Mesothelial cell of epicardium (in vitro differentiated cells): ENCODE data around the gene RECQL5. TPM values are rescaled to one million over a fixed set of nuclear protein-coding genes. Genes with fewer than 3 reads are reported as not detected.

Experiments
- DNase-seq, 2 experiments: peaks; one replicate each; pipeline ENCODE4 v3.0.0; 2021; ENCODE audit warnings: low spot score in 2 of 2; ENCODE audit not compliant: unreplicated experiment in 2 of 2
- H3K27ac Mint-ChIP-seq: 2 replicates; pipeline ENCODE4 v1.8.0; 2021; ENCODE audit warnings: mixed read lengths
- H3K27me3 Mint-ChIP-seq: 2 replicates; pipeline ENCODE4 v1.8.0; 2021; ENCODE audit warnings: low read depth, mixed read lengths
- H3K36me3 Mint-ChIP-seq: 2 replicates; pipeline ENCODE4 v1.8.0; 2021; ENCODE audit warnings: mixed read lengths
- H3K4me1 Mint-ChIP-seq: 2 replicates; pipeline ENCODE4 v1.8.0; 2021; ENCODE audit warnings: mixed read lengths
- H3K4me3 Mint-ChIP-seq: 2 replicates; pipeline ENCODE4 v1.8.0; 2021; ENCODE audit warnings: mild to moderate bottlenecking, moderate library complexity, mixed read lengths
- H3K9me3 Mint-ChIP-seq: 2 replicates; pipeline ENCODE4 v1.8.0; 2021; ENCODE audit warnings: mixed read lengths
- total RNA-seq: library from RNA; stranded (reverse); gene quantifications from 3 replicates; pipeline ENCODE4 v1.2.1, GENCODE V29; 2021
- TF ChIP-seq, protein P1 (sequence below): fragments of 200-600 bp; sonication (generic); IDR thresholded peaks from one replicate; pipeline ENCODE4 v1.5.0; 2021; ENCODE audit warnings: antibody characterized with exemption; ENCODE audit not compliant: unreplicated experiment

RECQL5 gene
- total RNA-seq, 1 donor from 2014 or later = 62.6 TPM

GRCh38 chr17:75635610-75636202 is 31.2 kb downstream of the RECQL5 start:
- Mint-ChIP-seq H3K4me1 (peaks cover 27% of the 10 kb centered on the region), H3K36me3 (no peaks in the 10 kb centered on the region), H3K27me3 (no peaks in the 10 kb centered on the region), H3K27ac (no peak overlapping the region), H3K4me3 (no peak overlapping the region), H3K9me3 (no peaks in the 10 kb centered on the region)
- DNase-seq = no peak
- TF ChIP-seq, protein P1, sequence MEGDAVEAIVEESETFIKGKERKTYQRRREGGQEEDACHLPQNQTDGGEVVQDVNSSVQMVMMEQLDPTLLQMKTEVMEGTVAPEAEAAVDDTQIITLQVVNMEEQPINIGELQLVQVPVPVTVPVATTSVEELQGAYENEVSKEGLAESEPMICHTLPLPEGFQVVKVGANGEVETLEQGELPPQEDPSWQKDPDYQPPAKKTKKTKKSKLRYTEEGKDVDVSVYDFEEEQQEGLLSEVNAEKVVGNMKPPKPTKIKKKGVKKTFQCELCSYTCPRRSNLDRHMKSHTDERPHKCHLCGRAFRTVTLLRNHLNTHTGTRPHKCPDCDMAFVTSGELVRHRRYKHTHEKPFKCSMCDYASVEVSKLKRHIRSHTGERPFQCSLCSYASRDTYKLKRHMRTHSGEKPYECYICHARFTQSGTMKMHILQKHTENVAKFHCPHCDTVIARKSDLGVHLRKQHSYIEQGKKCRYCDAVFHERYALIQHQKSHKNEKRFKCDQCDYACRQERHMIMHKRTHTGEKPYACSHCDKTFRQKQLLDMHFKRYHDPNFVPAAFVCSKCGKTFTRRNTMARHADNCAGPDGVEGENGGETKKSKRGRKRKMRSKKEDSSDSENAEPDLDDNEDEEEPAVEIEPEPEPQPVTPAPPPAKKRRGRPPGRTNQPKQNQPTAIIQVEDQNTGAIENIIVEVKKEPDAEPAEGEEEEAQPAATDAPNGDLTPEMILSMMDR = no peak

GRCh38 chr17:75634754-75635609 is 32.0 kb downstream of the RECQL5 start:
- Mint-ChIP-seq H3K4me1 (peaks cover 23% of the 10 kb centered on the region), H3K36me3 (no peaks in the 10 kb centered on the region), H3K9me3 (no peaks in the 10 kb centered on the region), H3K4me3 (no peak overlapping the region), H3K27ac (no peak overlapping the region), H3K27me3 (no peaks in the 10 kb centered on the region)
- TF ChIP-seq, protein P1 = no peak
- no peak for DNase-seq

GRCh38 chr17:75634376-75634740 is 32.6 kb downstream of the RECQL5 start:
- H3K36me3 Mint-ChIP-seq = no peaks in the 10 kb centered on the region
- TF ChIP-seq, protein P1 = no peak
- no peak for DNase-seq
- H3K4me3 Mint-ChIP-seq = no peak overlapping the region
- no peak overlapping the region for H3K27ac Mint-ChIP-seq
- H3K27me3 Mint-ChIP-seq = no peaks in the 10 kb centered on the region
- H3K4me1 Mint-ChIP-seq = peaks cover 21% of the 10 kb centered on the region
- no peaks in the 10 kb centered on the region for H3K9me3 Mint-ChIP-seq

GRCh38 chr17:75633486-75634375 is 33.2 kb downstream of the RECQL5 start:
- H3K27me3 Mint-ChIP-seq = no peaks in the 10 kb centered on the region
- H3K27ac Mint-ChIP-seq = peak overlapping the region; percentile 82
- peak overlapping the region; percentile 50 for H3K4me3 Mint-ChIP-seq
- H3K9me3 Mint-ChIP-seq = no peaks in the 10 kb centered on the region
- DNase-seq = peak; percentile 66 to 91
- peaks cover 21% of the 10 kb centered on the region for H3K4me1 Mint-ChIP-seq
- TF ChIP-seq, protein P1 = peak; percentile 45
- H3K36me3 Mint-ChIP-seq = no peaks in the 10 kb centered on the region

- TF ChIP-seq, protein P1 = peak; percentile 89
- Mint-ChIP-seq H3K36me3 (no peaks in the 10 kb centered on the region), H3K4me3 (peak within 1 kb of the TSS; percentile 50), H3K4me1 (peaks cover 21% of the 10 kb centered on the region), H3K9me3 (no peaks in the 10 kb centered on the region), H3K27me3 (no peaks in the 10 kb centered on the region), H3K27ac (peak within 1 kb of the TSS; percentile 82)
- peak; percentile 67 to 93 for DNase-seq
Measured at GRCh38 chr17:75632863-75633485, 34.0 kb downstream of the RECQL5 start, which contains the start of gene SMIM5. SMIM5 (plus strand) TSS chr17:75633434; CDS start chr17:75640202, 6,768 bp downstream.
